Measurements from ENCODE around the gene GALNS.
"Not testable (repeated sequence)": the region's sequence is repeated elsewhere in the genome, so short reads cannot be mapped to it uniquely, and the experiment has no call there.

GALNS gene

DNA sequence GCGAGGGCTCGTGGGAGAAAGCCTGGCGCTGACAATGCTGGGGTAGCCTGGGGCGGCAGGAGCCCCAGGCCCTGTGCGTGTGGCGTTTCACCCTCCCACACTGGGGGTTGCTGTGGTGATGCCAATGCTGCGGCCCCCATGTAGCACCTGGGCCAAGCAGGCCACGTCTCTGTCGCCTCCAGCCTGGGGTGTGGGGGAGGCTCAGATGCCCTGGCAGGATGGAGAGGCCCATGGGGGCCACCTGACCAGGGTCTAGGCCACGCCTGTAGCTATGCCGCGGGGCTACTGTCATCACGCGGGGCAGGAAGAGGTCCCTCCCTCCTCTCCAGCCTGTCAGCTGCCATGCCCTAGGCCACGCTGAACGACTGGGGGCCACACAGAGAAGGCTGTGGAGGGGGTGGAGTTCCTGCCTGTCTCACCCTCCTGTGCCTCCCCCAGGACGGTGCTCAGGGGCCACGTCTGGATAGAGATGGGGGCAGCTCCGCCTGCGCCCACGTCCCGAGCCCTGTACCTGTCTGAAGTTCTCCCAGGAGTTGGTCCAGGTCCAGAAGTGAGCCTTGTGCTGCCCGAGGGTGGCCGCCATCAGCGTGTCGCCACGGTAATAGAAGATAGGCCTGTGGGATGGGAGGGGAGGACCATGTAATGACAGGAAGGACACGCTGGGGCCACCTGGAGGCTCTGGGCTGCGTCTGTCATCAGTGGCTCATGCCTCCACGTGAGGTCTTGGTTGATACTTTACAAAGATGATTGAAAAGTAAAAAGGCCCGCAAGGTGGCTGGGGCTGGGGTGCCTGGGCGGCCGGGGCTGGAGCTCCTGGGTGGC, 32.3 kb downstream of the GALNS start:
- WGBS (ENCODE audit: insufficient coverage, insufficient read length) = no CpG with 5 or more reads among the region's 33 CpGs
- no peak for DNase-seq (ENCODE audit: low read depth, low spot score)
- no peaks in the 10 kb centered on the region for H3K27me3 ChIP-seq (ENCODE audit: control insufficient read depth, insufficient read depth, low read length)
- H3K36me3 ChIP-seq (ENCODE audit: control insufficient read depth, insufficient read depth, low read length) = no peaks in the 10 kb centered on the region; the same call in 1 of the 2 replicates
- no peak overlapping the region for H3K27ac ChIP-seq (ENCODE audit: low read length)
- H3K4me3 ChIP-seq (ENCODE audit: low read length) = no peak overlapping the region
- no peaks in the 10 kb centered on the region for H3K4me1 ChIP-seq (ENCODE audit: control insufficient read depth, insufficient read depth, low read length)
- H3K9me3 ChIP-seq (ENCODE audit: control insufficient read depth, insufficient read depth, low read length) = no peaks in the 10 kb centered on the region

DNA sequence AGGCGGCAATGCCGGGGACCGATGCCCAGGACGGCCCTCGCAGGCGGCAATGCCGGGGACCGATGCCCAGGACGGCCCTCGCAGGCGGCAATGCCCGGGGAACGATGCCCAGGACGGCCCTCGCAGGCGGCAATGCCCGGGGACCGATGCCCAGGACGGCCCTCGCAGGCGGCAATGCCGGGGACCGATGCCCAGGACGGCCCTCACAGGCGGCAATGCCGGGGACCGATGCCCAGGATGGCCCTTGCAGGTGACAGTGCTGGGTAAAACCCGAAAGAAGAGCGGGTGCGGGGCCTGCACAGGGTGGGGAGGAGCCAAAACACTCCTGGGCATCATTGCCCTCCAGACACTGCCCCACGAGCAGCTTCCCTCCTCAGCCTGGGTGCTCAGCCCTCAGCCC, 33.1 kb downstream of the GALNS start:
- H3K27ac ChIP-seq (ENCODE audit: low read length); DNase-seq (ENCODE audit: low read depth, low spot score); H3K4me1 ChIP-seq (ENCODE audit: control insufficient read depth, insufficient read depth, low read length); H3K36me3 ChIP-seq (ENCODE audit: control insufficient read depth, insufficient read depth, low read length); H3K9me3 ChIP-seq (ENCODE audit: control insufficient read depth, insufficient read depth, low read length); H3K4me3 ChIP-seq (ENCODE audit: low read length); H3K27me3 ChIP-seq (ENCODE audit: control insufficient read depth, insufficient read depth, low read length): not testable (repeated sequence)
- no CpG with 5 or more reads among the region's 31 CpGs for WGBS (ENCODE audit: insufficient coverage, insufficient read length)

DNA sequence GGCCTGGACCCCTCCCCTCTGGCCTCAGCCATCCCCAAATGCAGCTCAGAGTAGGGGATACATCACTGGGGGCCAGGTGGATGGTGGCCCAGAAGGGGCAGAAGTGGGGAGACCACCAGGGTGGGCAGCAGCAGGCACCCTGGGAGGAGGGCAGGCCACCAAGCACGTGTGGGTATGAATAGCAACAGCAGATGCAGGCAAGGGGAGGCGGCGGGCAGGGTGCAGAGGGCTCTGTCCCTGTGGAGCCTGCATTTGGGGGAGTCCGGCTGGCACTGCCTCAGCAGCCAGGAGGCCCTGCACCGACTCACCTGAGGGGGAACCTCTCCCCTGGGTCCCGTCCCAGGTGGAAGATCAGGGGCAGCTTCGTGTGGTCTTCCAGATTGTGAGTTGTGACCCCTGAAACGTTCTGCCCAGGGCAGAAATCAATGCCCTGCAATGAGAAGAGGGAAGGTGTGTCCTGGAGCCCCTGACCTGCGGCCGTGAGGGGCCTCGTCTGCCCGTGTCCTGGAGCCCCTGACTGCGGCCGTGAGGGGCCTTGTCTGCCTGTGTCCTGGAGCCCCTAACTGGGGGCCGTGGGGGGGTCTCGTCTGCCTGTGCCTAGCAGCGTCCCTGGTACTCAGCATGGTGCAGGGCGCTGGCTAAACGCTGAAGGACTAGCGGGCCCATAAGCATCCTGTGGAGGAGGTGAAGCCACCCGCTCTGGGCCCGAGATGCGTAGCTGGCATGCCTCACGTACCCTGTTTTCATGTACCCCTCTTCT, 34.3 kb downstream of the GALNS start:
- no peaks in the 10 kb centered on the region; the same call in 1 of the 2 replicates for H3K36me3 ChIP-seq (ENCODE audit: control insufficient read depth, insufficient read depth, low read length)
- no peak overlapping the region for H3K27ac ChIP-seq (ENCODE audit: low read length)
- H3K4me1 ChIP-seq (ENCODE audit: control insufficient read depth, insufficient read depth, low read length) = no peaks in the 10 kb centered on the region
- WGBS (ENCODE audit: insufficient coverage, insufficient read length) = no CpG with 5 or more reads among the region's 24 CpGs
- H3K27me3 ChIP-seq (ENCODE audit: control insufficient read depth, insufficient read depth, low read length) = no peaks in the 10 kb centered on the region
- DNase-seq (ENCODE audit: low read depth, low spot score) = no peak
- H3K9me3 ChIP-seq (ENCODE audit: control insufficient read depth, insufficient read depth, low read length) = no peaks in the 10 kb centered on the region
- no peak overlapping the region for H3K4me3 ChIP-seq (ENCODE audit: low read length)

DNA sequence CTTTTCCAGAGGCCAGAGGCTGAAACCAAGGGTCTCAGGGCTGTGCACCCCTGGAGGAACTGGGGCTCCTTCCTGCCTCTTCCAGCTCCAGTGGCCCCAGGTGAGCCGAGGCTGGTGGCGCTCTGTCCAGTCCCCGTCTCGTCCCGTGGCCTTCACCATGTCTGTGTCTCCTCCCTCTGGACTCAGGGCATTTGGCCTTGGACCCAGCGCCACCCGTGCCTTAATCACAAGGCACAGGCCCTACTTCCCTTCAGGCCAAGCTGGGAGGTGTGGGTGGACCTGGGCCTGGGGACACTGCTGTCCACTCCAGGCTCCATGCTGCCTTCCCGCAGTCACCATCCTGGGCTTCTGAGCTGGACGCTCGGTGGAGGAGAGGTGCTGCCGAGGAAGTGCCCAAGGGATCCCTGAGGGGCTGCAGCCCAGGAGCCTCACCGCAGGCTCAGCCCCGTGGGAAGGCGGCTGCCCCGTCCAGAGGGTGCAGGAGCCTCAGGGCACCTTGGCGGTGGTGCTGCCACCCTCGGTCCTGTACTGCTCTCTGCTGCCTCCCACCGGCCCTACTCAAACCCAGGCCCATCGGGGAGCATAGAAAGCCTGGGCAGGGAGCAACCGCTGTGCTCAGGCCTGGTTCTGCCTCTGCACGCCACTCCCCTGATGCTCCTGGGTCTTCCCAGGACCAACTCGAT, 35.4 kb downstream of the GALNS start:
- H3K27me3 ChIP-seq (ENCODE audit: control insufficient read depth, insufficient read depth, low read length) = no peaks in the 10 kb centered on the region
- H3K9me3 ChIP-seq (ENCODE audit: control insufficient read depth, insufficient read depth, low read length) = no peaks in the 10 kb centered on the region
- WGBS (ENCODE audit: insufficient coverage, insufficient read length) = no CpG with 5 or more reads among the region's 22 CpGs
- H3K27ac ChIP-seq (ENCODE audit: low read length) = no peak overlapping the region
- H3K4me3 ChIP-seq (ENCODE audit: low read length) = no peak overlapping the region
- H3K36me3 ChIP-seq (ENCODE audit: control insufficient read depth, insufficient read depth, low read length) = no peaks in the 10 kb centered on the region; the same call in 1 of the 2 replicates
- no peaks in the 10 kb centered on the region for H3K4me1 ChIP-seq (ENCODE audit: control insufficient read depth, insufficient read depth, low read length)
- DNase-seq (ENCODE audit: low read depth, low spot score) = no peak

DNA sequence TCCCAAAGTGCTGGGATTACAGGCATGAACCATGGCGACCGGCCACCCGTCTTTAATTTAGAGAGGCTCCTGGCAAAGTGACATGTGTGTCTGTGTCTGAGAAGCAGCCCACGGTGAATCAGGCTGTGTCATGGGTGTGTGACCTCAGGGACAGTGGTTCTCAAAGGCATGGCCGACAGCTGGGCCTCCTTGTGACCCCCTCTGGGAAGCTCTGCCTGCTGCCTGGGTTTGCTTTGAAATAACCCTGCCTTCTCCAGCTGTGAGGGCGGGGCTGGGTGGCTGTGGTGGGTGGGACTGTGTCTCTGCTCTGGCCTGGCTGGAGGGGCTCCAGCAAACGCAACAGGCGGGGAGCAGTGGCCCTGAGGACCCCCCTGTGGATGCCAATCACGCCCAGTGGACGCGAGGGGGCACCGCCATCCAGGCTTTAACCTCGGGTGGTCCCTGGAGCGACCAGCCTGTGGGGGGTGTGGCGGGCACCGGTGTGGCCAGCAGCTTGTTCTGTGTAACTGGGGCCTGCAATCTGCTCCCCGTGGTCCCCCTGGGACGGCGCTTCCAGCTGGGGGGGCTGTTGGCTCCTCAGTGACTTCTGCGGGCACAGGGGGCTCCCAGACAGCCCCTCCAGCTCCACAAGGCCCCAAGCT, 36.2 kb downstream of the GALNS start:
- no peaks in the 10 kb centered on the region for H3K9me3 ChIP-seq (ENCODE audit: control insufficient read depth, insufficient read depth, low read length)
- H3K27me3 ChIP-seq (ENCODE audit: control insufficient read depth, insufficient read depth, low read length) = no peaks in the 10 kb centered on the region
- DNase-seq (ENCODE audit: low read depth, low spot score) = no peak
- no peak overlapping the region for H3K4me3 ChIP-seq (ENCODE audit: low read length)
- no peaks in the 10 kb centered on the region; the same call in 1 of the 2 replicates for H3K36me3 ChIP-seq (ENCODE audit: control insufficient read depth, insufficient read depth, low read length)
- WGBS (ENCODE audit: insufficient coverage, insufficient read length) = no CpG with 5 or more reads among the region's 20 CpGs
- H3K4me1 ChIP-seq (ENCODE audit: control insufficient read depth, insufficient read depth, low read length) = no peaks in the 10 kb centered on the region
- no peak overlapping the region for H3K27ac ChIP-seq (ENCODE audit: low read length)

DNA sequence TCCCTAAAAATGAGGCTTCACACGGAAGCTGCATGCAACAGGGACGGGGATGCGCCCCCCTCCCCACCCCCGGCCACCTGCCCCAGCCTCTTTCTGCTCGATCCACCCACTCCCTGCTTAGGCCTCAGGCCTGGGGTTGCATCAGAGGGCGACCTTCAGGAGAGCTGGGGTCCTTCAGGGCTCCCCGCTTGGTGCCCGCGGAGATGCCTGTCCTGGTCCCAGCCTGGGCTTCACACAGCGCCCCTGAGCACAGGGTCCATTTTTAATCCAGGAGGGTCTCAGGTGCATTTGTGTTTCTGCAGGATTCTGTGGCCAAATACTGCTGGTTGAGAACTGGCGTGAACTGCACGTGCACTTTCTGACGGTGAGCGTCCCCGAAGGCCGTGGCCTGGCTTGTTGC, 37.6 kb downstream of the GALNS start:
- H3K27ac ChIP-seq (ENCODE audit: low read length) = no peak overlapping the region
- no peaks in the 10 kb centered on the region for H3K4me1 ChIP-seq (ENCODE audit: control insufficient read depth, insufficient read depth, low read length)
- no peaks in the 10 kb centered on the region; the same call in 1 of the 2 replicates for H3K36me3 ChIP-seq (ENCODE audit: control insufficient read depth, insufficient read depth, low read length)
- DNase-seq (ENCODE audit: low read depth, low spot score) = no peak
- no peaks in the 10 kb centered on the region for H3K9me3 ChIP-seq (ENCODE audit: control insufficient read depth, insufficient read depth, low read length)
- H3K27me3 ChIP-seq (ENCODE audit: control insufficient read depth, insufficient read depth, low read length) = no peaks in the 10 kb centered on the region
- no peak overlapping the region for H3K4me3 ChIP-seq (ENCODE audit: low read length)
- no CpG with 5 or more reads among the region's 16 CpGs for WGBS (ENCODE audit: insufficient coverage, insufficient read length)

DNA sequence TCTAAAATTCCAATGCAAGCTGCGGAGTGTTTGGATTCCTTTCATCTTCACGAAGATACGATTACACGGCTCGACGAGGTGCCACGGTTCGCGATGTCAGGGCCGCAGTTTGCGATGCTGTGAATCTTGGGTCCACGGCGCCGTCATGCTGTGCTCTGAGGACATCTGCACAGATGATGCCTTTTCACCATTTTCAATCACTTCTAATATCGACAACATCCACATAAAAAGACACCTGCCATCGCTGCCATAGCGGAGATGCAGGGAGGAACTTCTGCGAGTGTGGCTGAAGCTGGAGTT, 38.2 kb downstream of the GALNS start:
- no peaks in the 10 kb centered on the region for H3K4me1 ChIP-seq (ENCODE audit: control insufficient read depth, insufficient read depth, low read length)
- H3K27ac ChIP-seq (ENCODE audit: low read length) = no peak overlapping the region
- H3K36me3 ChIP-seq (ENCODE audit: control insufficient read depth, insufficient read depth, low read length) = no peaks in the 10 kb centered on the region; the same call in 1 of the 2 replicates
- H3K9me3 ChIP-seq (ENCODE audit: control insufficient read depth, insufficient read depth, low read length) = no peaks in the 10 kb centered on the region
- H3K27me3 ChIP-seq (ENCODE audit: control insufficient read depth, insufficient read depth, low read length) = no peaks in the 10 kb centered on the region
- H3K4me3 ChIP-seq (ENCODE audit: low read length) = no peak overlapping the region
- WGBS (ENCODE audit: insufficient coverage, insufficient read length) = no CpG with 5 or more reads among the region's 18 CpGs
- DNase-seq (ENCODE audit: low read depth, low spot score) = no peak

DNA sequence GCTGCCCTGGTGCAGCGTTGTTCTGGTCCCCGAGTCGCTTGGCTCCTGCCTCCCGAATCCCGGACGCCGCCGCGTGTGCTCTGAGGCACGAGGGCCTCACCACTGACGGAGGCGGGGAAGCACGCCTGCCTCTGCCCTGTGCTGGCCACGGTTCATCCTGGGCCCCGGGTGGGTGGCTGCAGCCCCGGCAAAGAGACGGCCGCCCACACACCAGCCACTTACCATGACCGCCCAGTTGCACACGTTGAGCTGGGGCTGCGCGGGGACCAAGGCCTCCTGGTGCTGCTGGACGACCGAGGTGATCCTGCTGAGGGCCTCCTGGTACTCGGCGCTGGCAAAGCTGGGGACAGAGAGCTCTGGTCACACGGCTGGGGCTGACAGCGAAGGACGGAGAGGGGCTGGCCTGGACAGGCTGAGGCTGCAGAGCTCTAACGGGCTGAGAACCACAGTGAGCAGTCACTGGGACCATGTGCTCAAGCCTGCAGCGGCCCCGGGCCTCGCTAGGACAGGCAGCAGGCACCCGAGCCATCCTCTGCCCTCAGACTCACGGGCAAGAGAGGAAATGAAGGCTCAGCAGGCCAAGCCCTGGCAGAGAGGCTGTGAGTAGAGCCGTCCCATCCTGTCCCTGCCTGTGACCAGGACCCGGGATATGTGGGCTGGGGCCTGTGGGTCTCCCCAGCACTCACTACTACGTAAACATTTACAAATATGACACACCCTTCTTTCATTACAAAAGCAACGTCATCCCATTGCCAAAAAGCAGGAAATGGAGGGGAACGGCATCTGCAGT, 38.8 kb downstream of the GALNS start:
- DNase-seq (ENCODE audit: low read depth, low spot score) = no peak
- no CpG with 5 or more reads among the region's 40 CpGs for WGBS (ENCODE audit: insufficient coverage, insufficient read length)
- H3K4me3 ChIP-seq (ENCODE audit: low read length) = no peak overlapping the region
- no peaks in the 10 kb centered on the region for H3K9me3 ChIP-seq (ENCODE audit: control insufficient read depth, insufficient read depth, low read length)
- H3K36me3 ChIP-seq (ENCODE audit: control insufficient read depth, insufficient read depth, low read length) = no peaks in the 10 kb centered on the region; the same call in 1 of the 2 replicates
- H3K4me1 ChIP-seq (ENCODE audit: control insufficient read depth, insufficient read depth, low read length) = no peaks in the 10 kb centered on the region
- no peaks in the 10 kb centered on the region for H3K27me3 ChIP-seq (ENCODE audit: control insufficient read depth, insufficient read depth, low read length)
- no peak overlapping the region for H3K27ac ChIP-seq (ENCODE audit: low read length)

DNA sequence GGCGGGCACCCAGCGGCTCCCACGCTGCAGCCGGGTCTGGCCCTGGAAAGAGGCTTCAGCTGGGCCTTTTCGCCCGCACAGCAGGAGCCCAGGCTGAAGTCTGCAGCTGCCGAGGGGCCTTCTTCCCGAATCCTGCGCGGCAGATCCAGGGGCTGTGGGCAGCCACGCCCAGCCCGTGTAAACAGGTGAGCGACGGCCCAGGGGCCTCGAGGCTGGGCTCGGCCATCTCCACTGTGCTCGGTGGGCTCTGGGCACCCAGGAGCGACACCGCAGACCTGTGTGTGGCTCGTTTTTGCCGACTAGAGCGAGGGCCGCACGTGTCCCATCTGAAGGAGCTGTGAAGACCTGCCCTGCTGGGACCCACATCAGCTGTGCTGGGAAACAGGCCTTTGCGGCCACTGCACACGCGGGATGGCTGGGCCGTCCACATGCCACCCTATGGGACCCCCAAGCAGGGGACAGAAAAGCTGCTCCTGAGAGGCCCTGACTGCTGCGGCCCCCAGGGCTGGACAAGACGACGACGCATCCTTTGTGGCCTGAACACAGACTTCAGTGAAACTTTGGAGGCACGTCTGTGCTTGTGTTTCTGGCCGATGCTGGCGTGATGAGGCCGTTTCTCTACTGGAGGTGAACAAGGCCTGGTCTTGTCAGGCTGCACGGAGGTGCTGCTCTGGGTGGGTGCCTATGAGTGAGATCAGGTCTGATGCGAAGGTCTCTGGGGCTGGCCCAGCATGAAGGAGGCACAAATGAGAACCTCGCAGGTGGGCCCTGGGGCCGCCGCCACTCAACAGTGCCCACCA, 39.8 kb downstream of the GALNS start:
- no peak for DNase-seq (ENCODE audit: low read depth, low spot score)
- no peaks in the 10 kb centered on the region for H3K9me3 ChIP-seq (ENCODE audit: control insufficient read depth, insufficient read depth, low read length)
- H3K4me3 ChIP-seq (ENCODE audit: low read length) = no peak overlapping the region
- no peak overlapping the region for H3K27ac ChIP-seq (ENCODE audit: low read length)
- H3K36me3 ChIP-seq (ENCODE audit: control insufficient read depth, insufficient read depth, low read length) = no peaks in the 10 kb centered on the region; the same call in 1 of the 2 replicates
- no peaks in the 10 kb centered on the region for H3K4me1 ChIP-seq (ENCODE audit: control insufficient read depth, insufficient read depth, low read length)
- WGBS (ENCODE audit: insufficient coverage, insufficient read length) = no CpG with 5 or more reads among the region's 41 CpGs
- H3K27me3 ChIP-seq (ENCODE audit: control insufficient read depth, insufficient read depth, low read length) = no peaks in the 10 kb centered on the region

Measured in iPS DF 6.9 (cell line).